Mucosa of descending colon (tissue), 3 donors: Measurements from ENCODE around the gene ISCA1. TPM values are rescaled to one million over a fixed set of nuclear protein-coding genes. Genes with fewer than 3 reads are reported as not detected.

Source experiments
- ATAC-seq: fragments of 200-7000 bp; cut with Tn5 transposase; one replicate; pipeline ENCODE4 v1.9.1; 2020; ENCODE audit warnings: mild to moderate bottlenecking, moderate library complexity
- DNase-seq, 3 donors: peaks; one replicate each; pipeline ENCODE4 v3.0.0-alpha.2; 2020
- H3K36me3 ChIP-seq: fragments of 200-600 bp; one replicate; pipeline ENCODE4 v1.8.0; 2021; ENCODE audit warnings: low read depth, mild to moderate bottlenecking
- H3K4me1 ChIP-seq: fragments of 200-600 bp; one replicate; pipeline ENCODE4 v1.8.0; 2021; ENCODE audit warnings: low read depth, mild to moderate bottlenecking
- H3K4me3 ChIP-seq: fragments of 200-600 bp; one replicate; pipeline ENCODE4 v1.8.0; 2021; ENCODE audit warnings: mild to moderate bottlenecking
- H3K9me3 ChIP-seq: fragments of 200-600 bp; one replicate; pipeline ENCODE4 v1.8.0; 2021; ENCODE audit warnings: mild to moderate bottlenecking
- intact Hi-C, 2 donors: fragments of 100-400 bp; cut with DNase I in 1 of 2; cut with micrococcal nuclease in 1 of 2; formaldehyde crosslinking; loops; one replicate each; pipeline versions ENCODE4 v1.11.0 to v1.11.1; 2022; cut with DNase I, micrococcal nuclease
- total RNA-seq, 3 donors: library from RNA; stranded (reverse); fragmentation: NEBNext Ultra II Directional in 2 of 3; extraction: Animal tissue kit (Norgen Biotek cat#: 25700) in 2 of 3; gene quantifications; one replicate each; pipeline versions ENCODE4 v1.2.1 to v1.2.4, GENCODE V29; 2021 to 2023
- TF ChIP-seq, protein P1 (sequence below): fragments of 200-600 bp; IDR thresholded peaks from one replicate; pipeline ENCODE4 v1.8.0; 2022; ENCODE audit warnings: antibody characterized with exemption, mild to moderate bottlenecking
- donor health status: DM: no; HTN: no; CAD: no; lungs with moderate emphysema.
- donor health status: DM: no; HTN: no; CAD: no.
- donor health status: DM: no; HTN: yes; CAD: no.

ISCA1 gene
- total RNA-seq, 3 donors from 2014 or later, result 24.1 to 36.6 (median 31.4) TPM

DNA sequence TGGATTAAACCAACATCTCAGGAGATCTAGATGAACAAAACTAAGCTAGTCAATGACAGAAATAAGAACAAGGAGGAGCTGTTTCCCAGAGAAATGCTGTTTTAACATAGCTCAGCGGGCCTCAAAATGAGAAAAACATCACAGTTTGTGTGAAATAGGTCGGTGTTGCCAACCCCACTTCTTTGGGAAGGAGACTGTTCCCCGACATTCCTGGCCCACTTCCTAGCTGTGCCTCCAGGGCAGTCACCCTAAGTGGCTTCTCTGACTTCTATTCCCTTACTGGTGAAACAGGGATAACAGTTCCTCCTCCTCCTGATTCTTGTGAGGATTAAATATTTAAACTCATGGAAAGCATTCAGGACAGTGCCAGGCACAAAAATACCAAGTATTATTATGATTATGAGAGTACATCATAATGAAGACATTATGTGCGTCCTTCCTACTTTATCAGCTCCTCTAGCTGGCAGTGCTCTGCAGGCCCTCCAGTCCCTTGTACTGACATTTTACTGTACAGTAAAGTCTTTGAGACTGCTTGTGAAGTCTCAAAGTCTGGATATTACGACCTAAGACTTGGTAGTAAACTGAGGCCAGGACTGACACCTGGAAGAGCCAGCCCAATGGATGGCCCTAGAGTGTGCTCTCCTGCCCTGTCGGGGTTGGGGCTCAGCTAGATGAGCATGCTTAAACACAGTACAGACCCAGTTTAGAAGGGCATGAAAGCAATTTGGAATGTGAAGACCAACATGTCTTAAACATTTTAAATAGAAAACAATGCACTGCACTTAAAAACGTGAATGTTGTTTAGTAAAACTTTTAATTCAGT is 7.3 kb downstream of the ISCA1 start:
- H3K4me3 ChIP-seq, result no peak overlapping the region
- no peaks in the 10 kb centered on the region for H3K36me3 ChIP-seq
- peaks cover 3% of the 10 kb centered on the region for H3K4me1 ChIP-seq
- TF ChIP-seq, protein P1, sequence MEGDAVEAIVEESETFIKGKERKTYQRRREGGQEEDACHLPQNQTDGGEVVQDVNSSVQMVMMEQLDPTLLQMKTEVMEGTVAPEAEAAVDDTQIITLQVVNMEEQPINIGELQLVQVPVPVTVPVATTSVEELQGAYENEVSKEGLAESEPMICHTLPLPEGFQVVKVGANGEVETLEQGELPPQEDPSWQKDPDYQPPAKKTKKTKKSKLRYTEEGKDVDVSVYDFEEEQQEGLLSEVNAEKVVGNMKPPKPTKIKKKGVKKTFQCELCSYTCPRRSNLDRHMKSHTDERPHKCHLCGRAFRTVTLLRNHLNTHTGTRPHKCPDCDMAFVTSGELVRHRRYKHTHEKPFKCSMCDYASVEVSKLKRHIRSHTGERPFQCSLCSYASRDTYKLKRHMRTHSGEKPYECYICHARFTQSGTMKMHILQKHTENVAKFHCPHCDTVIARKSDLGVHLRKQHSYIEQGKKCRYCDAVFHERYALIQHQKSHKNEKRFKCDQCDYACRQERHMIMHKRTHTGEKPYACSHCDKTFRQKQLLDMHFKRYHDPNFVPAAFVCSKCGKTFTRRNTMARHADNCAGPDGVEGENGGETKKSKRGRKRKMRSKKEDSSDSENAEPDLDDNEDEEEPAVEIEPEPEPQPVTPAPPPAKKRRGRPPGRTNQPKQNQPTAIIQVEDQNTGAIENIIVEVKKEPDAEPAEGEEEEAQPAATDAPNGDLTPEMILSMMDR, result no peak
- intact Hi-C loops, result no loop called here
- DNase-seq, result no peak
- H3K9me3 ChIP-seq, result no peaks in the 10 kb centered on the region
- ATAC-seq, result no peak

DNA sequence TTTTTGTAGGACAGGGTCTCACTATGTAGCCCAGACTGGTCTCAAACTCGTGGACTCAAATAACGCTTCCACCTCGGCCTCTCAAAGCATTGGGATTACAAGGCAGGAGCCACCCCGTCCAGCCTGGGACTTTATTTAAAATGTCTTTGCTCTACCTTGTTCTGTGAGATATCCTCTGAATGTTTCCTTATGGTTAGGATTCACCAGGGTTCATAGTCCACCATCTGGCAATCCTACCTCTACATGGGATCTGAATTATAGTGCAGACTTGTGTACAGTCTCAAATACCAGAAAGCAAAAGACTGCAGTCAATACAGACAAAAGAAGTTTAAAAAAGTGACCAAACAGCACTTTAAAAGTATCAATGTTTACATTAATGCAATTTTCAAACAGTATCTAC is 10.1 kb downstream of the ISCA1 start:
- DNase-seq, result peak in 1 of 3 donors; percentile 16
- Histone ChIP-seq H3K4me3 (no peak overlapping the region), H3K9me3 (no peaks in the 10 kb centered on the region), H3K4me1 (no peaks in the 10 kb centered on the region), H3K36me3 (no peaks in the 10 kb centered on the region)
- intact Hi-C loops, result no loop called here
- TF ChIP-seq, protein P1, result no peak
- peak; percentile 87 for ATAC-seq

DNA sequence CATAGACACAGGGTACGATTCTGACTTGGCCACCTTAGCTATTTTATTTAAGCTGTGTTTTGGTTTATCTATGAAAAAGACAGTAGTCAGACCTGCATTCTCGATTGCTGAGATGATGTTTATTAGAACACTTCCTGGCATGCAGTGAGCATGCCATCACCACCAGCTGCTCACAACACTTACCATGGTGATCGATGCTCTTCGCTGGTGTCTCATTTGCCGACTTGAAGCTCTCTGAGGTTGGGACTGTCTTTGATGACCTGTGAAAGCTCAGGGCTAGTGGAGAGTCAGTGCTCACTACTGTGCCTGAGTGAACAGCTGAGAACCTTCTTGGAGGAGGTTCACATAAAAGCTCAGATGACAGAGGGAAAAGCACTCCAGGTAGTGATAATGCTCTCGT is 18.5 kb downstream of the ISCA1 start:
- intact Hi-C loops, result no loop called here
- TF ChIP-seq, protein P1, result no peak
- Histone ChIP-seq H3K4me3 (no peak overlapping the region), H3K4me1 (no peaks in the 10 kb centered on the region), H3K36me3 (no peaks in the 10 kb centered on the region), H3K9me3 (no peaks in the 10 kb centered on the region)
- no peak for ATAC-seq
- no peak for DNase-seq

DNA sequence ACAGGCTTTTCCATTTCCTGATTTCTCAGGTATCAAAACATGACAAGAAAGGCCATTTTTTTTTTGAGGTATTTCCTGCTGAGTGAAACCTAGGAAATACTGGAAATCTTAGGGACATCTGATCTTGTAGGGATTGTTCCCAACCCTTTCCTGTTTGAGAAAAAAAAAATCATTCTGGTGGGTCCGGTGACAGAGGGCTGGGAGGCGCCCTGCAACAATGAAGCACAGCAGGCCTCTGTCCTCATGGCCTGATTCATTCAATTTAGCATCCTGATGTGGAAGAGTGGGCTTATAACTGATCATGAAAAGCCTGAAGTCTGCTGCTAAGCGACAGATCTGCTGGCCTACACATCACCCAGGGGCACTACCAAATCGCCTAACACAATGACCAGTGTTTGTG is 19.8 kb downstream of the ISCA1 start:
- Histone ChIP-seq H3K4me3 (no peak overlapping the region), H3K9me3 (no peaks in the 10 kb centered on the region), H3K36me3 (no peaks in the 10 kb centered on the region), H3K4me1 (no peaks in the 10 kb centered on the region)
- TF ChIP-seq, protein P1, result no peak
- intact Hi-C loops, result no loop called here
- ATAC-seq (no peak), DNase-seq (no peak)

DNA sequence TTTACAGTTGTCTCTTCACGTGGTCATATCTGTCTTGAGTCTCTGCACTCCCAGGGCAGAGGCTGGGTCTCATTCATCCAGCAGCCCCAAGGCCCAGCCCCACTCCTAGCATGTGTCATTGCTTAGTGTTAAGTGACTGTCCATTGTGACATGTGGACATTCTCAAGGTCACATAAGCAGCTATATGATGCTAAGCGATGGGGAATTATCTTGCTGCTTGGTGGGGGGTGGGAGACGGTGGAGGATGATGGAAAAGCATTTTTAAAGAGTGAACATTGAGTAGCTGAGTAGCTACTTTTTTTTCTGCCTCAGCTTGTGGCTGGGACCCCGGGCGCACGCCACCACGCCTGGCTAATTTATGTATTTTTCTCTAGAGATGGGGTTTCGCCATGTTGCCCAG is 22.8 kb downstream of the ISCA1 start, which contains the start of gene C9orf153:
Gene C9orf153, minus strand, starts transcription at position 101 of the 400 bp plus-strand sequence. CDS start 30,054 bp downstream, outside the sequence.
- DNase-seq (no peak), ATAC-seq (no peak)
- Histone ChIP-seq H3K9me3 (no peaks in the 10 kb centered on the region), H3K4me3 (no peak within 1 kb of the TSS), H3K4me1 (no peaks in the 10 kb centered on the region), H3K36me3 (no peaks in the 10 kb centered on the region)
- TF ChIP-seq, protein P1, result no peak
- intact Hi-C loops, result no loop called here
